GM12872 (cell line): Measurements from ENCODE around the gene MOB1B.
A peak's percentile ranks its signal among the peaks of the same experiment; 100 is the strongest.

Source experiments
- CTCF ChIP-seq: IDR thresholded peaks from 3 replicates; pipeline ENCODE4 v1.5.1; 2011; ENCODE audit warnings: low read depth, mild to moderate bottlenecking, low read length, moderate library complexity; ENCODE audit not compliant: insufficient read depth

MOB1B gene

GRCh38 chr4:70915036-70915815, 13.1 kb downstream of the MOB1B start:
- no peak for TF ChIP-seq CTCF

- no peak for TF ChIP-seq CTCF
Observed at GRCh38 chr4:70915874-70916559, 13.8 kb downstream of the MOB1B start.

- TF ChIP-seq CTCF: no peak
Observed at GRCh38 chr4:70920592-70920991, 18.4 kb downstream of the MOB1B start.

GRCh38 chr4:70925418-70925817, 23.2 kb downstream of the MOB1B start:
- TF ChIP-seq CTCF: no peak

GRCh38 chr4:70925899-70926635, 23.9 kb downstream of the MOB1B start:
- no peak for TF ChIP-seq CTCF

- peak; percentile 36; the same call in 1 of the 3 replicates for TF ChIP-seq CTCF
Observed at GRCh38 chr4:70927502-70928137, 25.5 kb downstream of the MOB1B start.
